ENCODE measurements around the gene CATSPER3.

Gene CATSPER3

GRCh38 chr5:135047347-135047695, 79.6 kb downstream of the CATSPER3 start:
- no peak for DNase-seq

GRCh38 chr5:135048286-135048685, 80.6 kb downstream of the CATSPER3 start:
- DNase-seq = no peak

DNA sequence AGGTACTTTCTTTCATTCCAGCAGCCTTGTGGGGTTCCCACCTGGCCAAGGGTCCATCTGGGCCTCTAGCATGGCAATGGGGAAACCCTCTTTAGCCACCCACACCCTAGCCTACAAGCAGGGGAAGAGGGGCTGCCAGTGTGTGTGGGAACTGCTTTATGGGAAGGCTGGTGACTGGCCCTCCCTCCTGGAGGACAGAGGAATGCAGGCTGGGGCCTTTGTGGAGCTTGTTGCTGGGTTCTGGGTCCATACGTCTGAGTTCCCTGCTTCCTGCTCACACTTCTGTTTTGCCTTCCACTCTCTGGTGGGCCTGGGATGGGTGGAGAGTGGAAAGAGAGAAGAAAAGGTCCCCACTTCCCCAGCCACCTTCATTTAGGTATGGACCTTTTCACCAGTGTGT, 81.2 kb downstream of the CATSPER3 start:
- no peak for DNase-seq

GRCh38 chr5:135050244-135050767, 82.6 kb downstream of the CATSPER3 start:
- DNase-seq = no peak

- no peak for DNase-seq
Observed at GRCh38 chr5:135051399-135051798, 83.7 kb downstream of the CATSPER3 start.

GRCh38 chr5:135051872-135052271, 84.2 kb downstream of the CATSPER3 start:
- no peak for DNase-seq

GRCh38 chr5:135052511-135053145, 84.9 kb downstream of the CATSPER3 start:
- DNase-seq = no peak

DNA sequence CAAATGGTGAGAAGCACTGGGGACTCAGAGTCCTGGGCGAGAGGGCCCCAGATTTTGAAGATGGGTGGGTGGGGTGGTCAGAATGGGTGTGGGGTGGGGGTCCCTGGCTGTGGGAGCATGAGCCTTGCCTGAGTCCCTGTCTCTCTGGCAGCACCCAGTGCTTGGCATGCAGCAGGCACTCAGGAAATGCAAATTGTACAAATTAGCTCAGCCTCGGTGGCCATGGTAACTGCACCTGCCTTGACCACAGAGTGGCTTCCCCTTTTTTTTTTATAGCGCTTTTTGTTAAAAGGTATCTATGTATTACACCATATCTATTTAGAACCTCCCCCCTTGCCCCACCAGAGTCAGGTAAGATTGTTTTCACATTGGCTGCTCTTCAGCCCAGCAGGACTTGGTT, 85.6 kb downstream of the CATSPER3 start:
- DNase-seq = no peak

- no peak for DNase-seq
Observed at GRCh38 chr5:135053989-135054388, 86.3 kb downstream of the CATSPER3 start.

GRCh38 chr5:135054546-135054945, 86.8 kb downstream of the CATSPER3 start:
- no peak for DNase-seq

DNA sequence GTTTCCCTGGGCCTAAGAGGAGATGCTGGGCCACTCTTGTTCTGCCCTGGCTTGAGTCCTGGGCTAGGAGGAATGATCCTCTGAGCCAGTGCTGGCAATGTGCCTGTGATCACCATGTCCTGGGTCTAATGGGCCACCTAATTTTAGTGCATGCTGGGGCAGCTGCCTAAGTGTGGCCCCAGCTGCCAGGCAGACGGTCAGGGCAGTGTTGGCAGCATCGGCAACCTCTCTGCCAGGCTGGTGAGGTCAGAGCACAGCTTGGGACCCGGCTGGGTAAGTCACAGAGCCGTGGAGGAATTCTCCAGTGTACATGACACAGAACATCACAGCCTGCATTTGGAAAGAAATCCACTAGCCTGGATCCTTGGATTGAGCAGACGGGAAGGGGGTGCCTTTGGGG, 87.7 kb downstream of the CATSPER3 start:
- no peak for DNase-seq

- no peak for DNase-seq
Observed at GRCh38 chr5:135056316-135057030, 88.8 kb downstream of the CATSPER3 start.

DNA sequence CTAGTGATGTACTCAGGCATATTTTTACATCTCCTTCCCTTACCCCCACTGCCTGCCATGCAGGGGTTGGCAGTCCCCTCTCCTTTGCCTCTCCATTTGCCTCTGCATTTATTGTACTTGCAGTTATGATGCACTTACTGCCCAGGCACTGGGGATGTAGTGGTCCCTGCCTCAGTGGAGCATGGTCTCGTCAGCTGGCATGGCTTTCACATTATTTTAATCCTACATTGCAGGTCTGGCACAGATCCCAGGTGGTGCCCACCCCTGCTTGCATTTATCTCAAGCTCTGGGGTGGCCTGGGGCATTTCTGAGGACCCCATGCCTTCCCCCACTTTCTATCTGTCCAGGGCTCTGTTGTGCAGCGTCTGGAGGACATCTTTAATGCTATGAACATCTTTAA, 89.5 kb downstream of the CATSPER3 start:
- no peak for DNase-seq

DNA sequence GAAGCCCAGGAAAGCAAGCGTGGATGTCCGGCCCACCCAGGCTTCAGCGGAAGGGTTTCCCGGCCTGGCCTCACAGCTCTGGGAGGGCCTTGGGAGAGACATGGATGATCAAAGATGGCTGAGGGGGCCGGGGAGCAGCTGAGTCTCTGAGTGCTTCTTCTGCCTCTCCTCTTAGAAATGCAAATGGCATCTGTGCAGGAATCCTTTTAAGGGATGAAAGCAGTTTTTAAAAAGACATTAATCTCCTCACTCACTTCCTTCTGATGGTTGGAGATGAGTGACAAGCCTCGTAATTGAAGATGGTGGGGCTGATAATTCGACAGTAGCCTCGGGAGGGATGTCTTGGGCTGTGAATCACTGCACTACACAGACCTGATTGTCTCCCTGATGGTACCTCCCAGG, 90.6 kb downstream of the CATSPER3 start:
- no peak for DNase-seq

DNA sequence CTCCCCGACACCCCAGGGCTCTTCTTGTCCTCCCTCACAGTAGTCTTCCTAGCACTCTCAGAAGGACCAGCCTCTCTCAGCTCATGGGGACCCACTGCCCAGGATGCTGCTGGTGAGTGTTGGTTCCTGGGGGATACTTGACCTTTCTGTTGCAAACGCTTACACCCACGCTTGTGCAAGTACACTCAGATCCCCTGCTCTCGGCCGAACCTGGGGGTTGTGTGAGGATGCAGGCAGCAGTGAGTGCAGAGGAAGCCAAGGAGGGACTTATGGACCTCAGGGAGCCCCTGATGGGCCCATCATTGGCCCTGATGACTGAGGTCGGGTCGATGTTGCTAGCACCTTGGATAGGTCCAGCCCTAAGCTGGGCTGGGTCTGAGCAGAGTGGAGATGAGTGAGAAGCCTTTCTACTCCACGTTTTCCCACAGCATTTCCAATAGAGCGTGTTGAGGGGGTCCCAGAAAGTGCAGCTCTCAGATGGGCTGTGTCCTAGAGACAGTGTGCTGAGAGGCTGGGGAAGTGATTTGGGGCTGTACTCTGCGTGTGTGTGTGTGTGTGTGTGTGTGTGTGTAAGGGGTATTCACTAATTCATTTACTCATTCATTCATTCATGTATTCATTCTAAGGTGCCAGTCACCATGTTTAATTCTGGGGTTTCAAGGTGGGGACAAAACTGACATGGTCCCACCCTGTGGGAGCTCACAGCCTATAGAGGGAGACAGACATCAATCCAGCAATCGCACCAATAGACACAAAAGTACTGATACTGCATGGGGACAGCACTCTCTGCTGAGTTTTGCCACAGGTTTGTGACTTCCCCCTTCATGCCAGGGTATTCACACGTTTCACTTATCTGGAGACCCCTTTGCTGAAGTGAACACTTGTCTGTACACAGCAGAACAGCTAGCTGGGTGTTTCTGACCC, 91.6 kb downstream of the CATSPER3 start:
- DNase-seq = no peak

DNA sequence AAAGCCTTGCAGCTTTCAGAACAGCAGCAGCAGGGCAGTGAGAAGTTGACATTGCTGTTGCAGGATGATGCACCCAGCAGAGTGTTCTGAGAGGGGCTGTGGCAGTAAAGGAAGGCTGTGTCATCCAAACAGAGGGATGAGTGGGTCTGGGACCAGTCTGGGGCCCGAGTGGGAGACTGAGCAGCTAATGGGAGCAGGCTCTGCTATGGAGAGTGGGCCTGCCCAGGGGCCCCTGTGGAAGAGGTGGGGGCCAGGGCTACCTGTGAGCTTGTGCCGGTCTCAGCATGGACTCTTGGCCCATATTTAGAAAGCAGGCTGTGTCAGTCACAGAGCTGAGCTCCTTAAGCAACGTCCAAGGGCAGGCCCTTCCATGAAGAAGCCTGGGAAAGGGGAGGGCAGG, 92.3 kb downstream of the CATSPER3 start:
- DNase-seq = no peak

GRCh38 chr5:135061001-135061400, 93.3 kb downstream of the CATSPER3 start:
- DNase-seq = no peak
